Endodermal cell (in vitro differentiated cells): Measurements from ENCODE around the gene SNX2. TPM values are rescaled to one million over a fixed set of nuclear protein-coding genes. Genes with fewer than 3 reads are reported as not detected.

Source experiments
- DNase-seq: peaks from one replicate; pipeline ENCODE4 v3.0.0-alpha.2; 2017
- H3K27ac ChIP-seq: 2 replicates; pipeline ENCODE4 v1.5.1; 2013; ENCODE audit warnings: mild to moderate bottlenecking, low read depth, low read length, moderate library complexity
- H3K27me3 ChIP-seq: 2 replicates; pipeline ENCODE4 v1.6.1; 2013; ENCODE audit warnings: mild to moderate bottlenecking, low read length, moderate library complexity; ENCODE audit not compliant: insufficient read depth, control insufficient read depth, poor library complexity, severe bottlenecking
- H3K36me3 ChIP-seq: 2 replicates; pipeline ENCODE4 v1.7.0; 2013; ENCODE audit warnings: mild to moderate bottlenecking, low read length, moderate library complexity; ENCODE audit not compliant: control insufficient read depth, insufficient read depth
- H3K4me1 ChIP-seq: one replicate; pipeline ENCODE4 v1.7.0; 2013; ENCODE audit warnings: low read length; ENCODE audit not compliant: control insufficient read depth, insufficient read depth
- H3K4me3 ChIP-seq: 2 replicates; pipeline ENCODE4 v1.5.1; 2013; ENCODE audit warnings: mild to moderate bottlenecking, low read length, moderate library complexity
- H3K9ac ChIP-seq: 2 replicates; pipeline ENCODE4 v1.6.1; 2013; ENCODE audit warnings: mild to moderate bottlenecking, low read length, moderate library complexity; ENCODE audit not compliant: poor library complexity, severe bottlenecking; ENCODE audit errors: extremely low read depth
- H3K9me3 ChIP-seq: 2 replicates; pipeline ENCODE4 v1.6.1; 2013; ENCODE audit warnings: mild to moderate bottlenecking, low read length, moderate library complexity; ENCODE audit not compliant: control insufficient read depth
- H3K27ac Mint-ChIP-seq: 2 replicates; pipeline ENCODE4 v1.8.0; 2020; ENCODE audit warnings: mixed read lengths
- H3K27me3 Mint-ChIP-seq: 2 replicates; pipeline ENCODE4 v1.8.0; 2021; ENCODE audit warnings: mild to moderate bottlenecking, mixed read lengths; ENCODE audit not compliant: insufficient read depth
- H3K36me3 Mint-ChIP-seq: 2 replicates; pipeline ENCODE4 v1.8.0; 2020; ENCODE audit warnings: low read depth, mixed read lengths
- H3K4me1 Mint-ChIP-seq: 2 replicates; pipeline ENCODE4 v1.8.0; 2020; ENCODE audit warnings: mixed read lengths
- H3K4me3 Mint-ChIP-seq: 2 replicates; pipeline ENCODE4 v1.8.0; 2020; ENCODE audit warnings: mild to moderate bottlenecking, moderate library complexity, mixed read lengths
- H3K9me3 Mint-ChIP-seq: 2 replicates; pipeline ENCODE4 v1.8.0; 2020; ENCODE audit warnings: mild to moderate bottlenecking, mixed read lengths
- CTCF ChIP-seq: fragments of 200-600 bp; sonication (generic); conservative IDR thresholded peaks from 2 replicates; pipeline ENCODE4 v1.5.0; 2021; ENCODE audit warnings: antibody characterized with exemption, mild to moderate bottlenecking
- WGBS, 2 experiments: methylation state at CpG; one replicate each; pipeline versions ENCODE4 v1.1.5 to v1.1.7; 2013; ENCODE audit warnings: missing lambda C conversion rate in 2 of 2, mixed read lengths in 1 of 2; ENCODE audit not compliant: insufficient coverage in 1 of 2, insufficient read length in 1 of 2; 5-methylcytosine and 5-hydroxymethylcytosine counted together
- total RNA-seq, 2 donors: library from RNA; stranded (reverse); fragmentation: NEBNext Ultra II Directional in 1 of 2; extraction: Animal tissue kit (Norgen Biotek cat#: 25700) in 1 of 2; gene quantifications; 2 replicates in 1 of 2; 3 replicates in 1 of 2; pipeline ENCODE4 v1.2.1, GENCODE V29; 2021

SNX2 gene
- total RNA-seq, 2 donors from 2014 or later = 69.8 to 83.2 TPM

- WGBS, 2 experiments = 90 to 97% methylated on average over 3 to 4 of the region's 4 CpGs
- Histone ChIP-seq H3K9me3 (no peaks in the 10 kb centered on the region), H3K27ac (no peak overlapping the region), H3K27me3 (no peaks in the 10 kb centered on the region), H3K4me1 (peaks cover 4% of the 10 kb centered on the region), H3K9ac (no peak overlapping the region), H3K4me3 (no peak overlapping the region), H3K36me3 (no peaks in the 10 kb centered on the region)
- Mint-ChIP-seq H3K4me3 (no peak overlapping the region), H3K36me3 (peaks cover 6% of the 10 kb centered on the region), H3K27me3 (peaks cover 5% of the 10 kb centered on the region), H3K4me1 (peaks cover 12% of the 10 kb centered on the region), H3K27ac (no peak overlapping the region), H3K9me3 (no peaks in the 10 kb centered on the region)
- DNase-seq = no peak
- TF ChIP-seq CTCF = no peak
Observed at GRCh38 chr5:122778157-122778556, 3.3 kb downstream of the SNX2 start.

- no peak for DNase-seq
- no peak for TF ChIP-seq CTCF
- H3K9me3 ChIP-seq = peaks cover under 1% of the 10 kb centered on the region
- H3K36me3 ChIP-seq = no peaks in the 10 kb centered on the region
- H3K4me3 Mint-ChIP-seq = no peak overlapping the region
- H3K27me3 Mint-ChIP-seq = peaks cover 2% of the 10 kb centered on the region
- H3K9me3 Mint-ChIP-seq = no peaks in the 10 kb centered on the region
- no peak overlapping the region for H3K4me3 ChIP-seq
- no peak overlapping the region for H3K27ac Mint-ChIP-seq
- H3K27ac ChIP-seq = no peak overlapping the region
- peaks cover 12% of the 10 kb centered on the region for H3K4me1 Mint-ChIP-seq
- WGBS, 2 experiments = 84 to 92% methylated on average over 2 to 3 of the region's 4 CpGs
- no peak overlapping the region for H3K9ac ChIP-seq
- H3K36me3 Mint-ChIP-seq = peaks cover 6% of the 10 kb centered on the region
- H3K27me3 ChIP-seq = no peaks in the 10 kb centered on the region
- H3K4me1 ChIP-seq = peaks cover 4% of the 10 kb centered on the region
Observed at GRCh38 chr5:122779451-122779850, 4.6 kb downstream of the SNX2 start.

- 92 to 97% methylated on average over 2 to 4 of the region's 4 CpGs for WGBS, 2 experiments
- no peak overlapping the region for H3K4me3 ChIP-seq
- H3K4me1 ChIP-seq = peaks cover 4% of the 10 kb centered on the region
- H3K27ac ChIP-seq = no peak overlapping the region
- H3K36me3 Mint-ChIP-seq = peaks cover 6% of the 10 kb centered on the region
- peaks cover 9% of the 10 kb centered on the region for H3K9me3 ChIP-seq
- H3K4me3 Mint-ChIP-seq = no peak overlapping the region
- no peaks in the 10 kb centered on the region for H3K9me3 Mint-ChIP-seq
- no peak overlapping the region for H3K9ac ChIP-seq
- no peaks in the 10 kb centered on the region for H3K27me3 Mint-ChIP-seq
- no peaks in the 10 kb centered on the region for H3K27me3 ChIP-seq
- H3K27ac Mint-ChIP-seq = no peak overlapping the region
- no peaks in the 10 kb centered on the region for H3K36me3 ChIP-seq
- no peak for TF ChIP-seq CTCF
- DNase-seq = no peak
- peaks cover 12% of the 10 kb centered on the region for H3K4me1 Mint-ChIP-seq
Observed at GRCh38 chr5:122780296-122780695, 5.4 kb downstream of the SNX2 start.
